ENCODE data around the gene TDRD12. TPM values are rescaled to one million over a fixed set of nuclear protein-coding genes. Genes with fewer than 3 reads are reported as not detected.
"Not testable (repeated sequence)": the region's sequence is repeated elsewhere in the genome, so short reads cannot be mapped to it uniquely, and the experiment has no call there.

Gene TDRD12
- total and polyA plus RNA-seq, 2 donors (not counting 3 experiments of a cell fraction or from before 2014, with no cell fraction given): 0.03 to 0.09 TPM

- dilution Hi-C loops (cut with MboI; ENCODE audit: extremely low pct_ligation_motif_present, low sequenced_read_pairs) (no loop called here), intact Hi-C loops (cut with micrococcal nuclease) (no loop called here)
- BruUV-seq (replicated peaks): no TSS peak
- CTCF ChIA-PET: no interaction called here
- Histone ChIP-seq H3K79me2 (ENCODE audit: control insufficient read depth, insufficient read depth, low read length) (no peaks in the 10 kb centered on the region), H3K4me3 (replicated peaks in 1 of 3; ENCODE audit: insufficient read depth in 1 of 3, low read depth in 1 of 3, low read length in 3 of 3) (no peak overlapping the region), H4K20me1 (replicated peaks; ENCODE audit: control insufficient read depth, extremely low read depth, insufficient read depth, low read length) (no peaks in the 10 kb centered on the region), H3K36me3 (ENCODE audit: control insufficient read depth in 2 of 2, extremely low read depth in 1 of 2, insufficient read depth in 2 of 2, low read length in 2 of 2) (no peaks in the 10 kb centered on the region), H3K9me3 (replicated peaks; ENCODE audit: control insufficient read depth, insufficient read depth, low read length) (no peaks in the 10 kb centered on the region), H3K9ac (replicated peaks; ENCODE audit: extremely low read depth, insufficient read depth, low read length) (no peak overlapping the region), H3K27me3 (ENCODE audit: control insufficient read depth in 2 of 2, insufficient read depth in 2 of 2, low read length in 2 of 2) (no peaks in the 10 kb centered on the region), H3K27ac (ENCODE audit: insufficient read depth, low read depth, low read length) (no peak overlapping the region), H3K9me1 (replicated peaks; ENCODE audit: control insufficient read depth, extremely low read depth, insufficient read depth, low read length) (no peaks in the 10 kb centered on the region), H3K4me2 (ENCODE audit: insufficient read depth, low read length) (no peak overlapping the region), H3K4me1 (ENCODE audit: control insufficient read depth, extremely low read depth, insufficient read depth, low read length) (no peaks in the 10 kb centered on the region), H2AFZ (ENCODE audit: low read depth, low read length) (no peak overlapping the region)
- TF ChIP-seq POLR2AphosphoS5 (IDR thresholded peaks at IDR 0.05; ENCODE audit: insufficient read depth, low read depth, low read length): no peak
- no peak for TF ChIP-seq MYC (IDR thresholded peaks at IDR 0.05; ENCODE audit: low read depth, low read length)
- no peak for TF ChIP-seq POLR2A (IDR thresholded peaks at IDR 0.05; ENCODE audit: low read depth, low read length)
- no peak for TF ChIP-seq JUN (IDR thresholded peaks at IDR 0.05; ENCODE audit: borderline replicate concordance, insufficient read depth, insufficient read length, low read depth)
- no peak for TF ChIP-seq CTCF (IDR thresholded peaks at IDR 0.05; ENCODE audit: extremely low read depth in 1 of 2, insufficient read depth in 1 of 2, low read depth in 1 of 2, low read length in 2 of 2)
- no peak for TF ChIP-seq EZH2 (IDR thresholded peaks at IDR 0.05; ENCODE audit: borderline replicate concordance, low read depth, low read length, severe bottlenecking)
- TF ChIP-seq GATA2 (IDR thresholded peaks at IDR 0.05; ENCODE audit: insufficient read depth, insufficient read length, low read depth, low read length): no peak
- no peak for TF ChIP-seq MAX (IDR thresholded peaks at IDR 0.05; ENCODE audit: insufficient read depth, insufficient read length)
- no peak for TF ChIP-seq FOS (IDR thresholded peaks at IDR 0.05; ENCODE audit: borderline replicate concordance, insufficient read depth, low read length)
- DNase-seq (ENCODE audit: low read depth, low spot score) (no peak), FAIRE-seq (no peak)
- POLR2A ChIA-PET: no interaction called here
Observed at GRCh38 chr19:32843716-32844245, 124.2 kb downstream of the TDRD12 start.

- H3K9me1 ChIP-seq (replicated peaks; ENCODE audit: control insufficient read depth, extremely low read depth, insufficient read depth, low read length); H3K4me2 ChIP-seq (ENCODE audit: insufficient read depth, low read length); dilution Hi-C loops (cut with MboI; ENCODE audit: extremely low pct_ligation_motif_present, low sequenced_read_pairs); BruUV-seq (replicated peaks); POLR2A ChIA-PET; H3K27ac ChIP-seq (ENCODE audit: insufficient read depth, low read depth, low read length); DNase-seq (ENCODE audit: low read depth, low spot score); H3K79me2 ChIP-seq (ENCODE audit: control insufficient read depth, insufficient read depth, low read length); H4K20me1 ChIP-seq (replicated peaks; ENCODE audit: control insufficient read depth, extremely low read depth, insufficient read depth, low read length); FAIRE-seq; H2AFZ ChIP-seq (ENCODE audit: low read depth, low read length); intact Hi-C loops (cut with micrococcal nuclease); H3K9ac ChIP-seq (replicated peaks; ENCODE audit: extremely low read depth, insufficient read depth, low read length); H3K4me1 ChIP-seq (ENCODE audit: control insufficient read depth, extremely low read depth, insufficient read depth, low read length); H3K36me3 ChIP-seq (ENCODE audit: control insufficient read depth in 2 of 2, extremely low read depth in 1 of 2, insufficient read depth in 2 of 2, low read length in 2 of 2); H3K4me3 ChIP-seq (replicated peaks in 1 of 3; ENCODE audit: insufficient read depth in 1 of 3, low read depth in 1 of 3, low read length in 3 of 3); H3K9me3 ChIP-seq (replicated peaks; ENCODE audit: control insufficient read depth, insufficient read depth, low read length); CTCF ChIA-PET; H3K27me3 ChIP-seq (ENCODE audit: control insufficient read depth in 2 of 2, insufficient read depth in 2 of 2, low read length in 2 of 2): not testable (repeated sequence)
Observed at GRCh38 chr19:32848035-32848434, 128.5 kb downstream of the TDRD12 start.
